C1 segment of cervical spinal cord (tissue), 14 donors: ENCODE results near the gene DPP10.

Source experiments
- DNase-seq, 14 donors: peaks; one replicate each; lab custom pipeline; 2025; lab: John Stamatoyannopoulos, UW

Gene DPP10

GRCh38 chr2:115129536-115129935 is 687.1 kb downstream of the DPP10 start:
- no peak for DNase-seq

- DNase-seq = no peak
Measured at GRCh38 chr2:115160531-115161080, 718.2 kb downstream of the DPP10 start.

GRCh38 chr2:115161081-115161770 is 718.8 kb downstream of the DPP10 start:
- DNase-seq = peak in 4 of 14 donors; percentile 12 to 36 (median 15)

GRCh38 chr2:115161771-115162493 is 719.5 kb downstream of the DPP10 start:
- DNase-seq = peak in 2 of 14 donors; percentile 4 to 18

- DNase-seq = no peak
Measured at GRCh38 chr2:115162494-115163293, 720.3 kb downstream of the DPP10 start.

GRCh38 chr2:115163572-115163971 is 721.1 kb downstream of the DPP10 start:
- DNase-seq = no peak

- no peak for DNase-seq
Measured at GRCh38 chr2:115165529-115166109, 723.2 kb downstream of the DPP10 start.

- DNase-seq = no peak
Measured at GRCh38 chr2:115168457-115168856, 726.0 kb downstream of the DPP10 start.

GRCh38 chr2:115169814-115170213 is 727.4 kb downstream of the DPP10 start:
- DNase-seq = no peak

- DNase-seq = no peak
Measured at GRCh38 chr2:115171751-115172150, 729.3 kb downstream of the DPP10 start.

- no peak for DNase-seq
Measured at GRCh38 chr2:115174651-115175050, 732.2 kb downstream of the DPP10 start.

GRCh38 chr2:115183144-115183543 is 740.7 kb downstream of the DPP10 start:
- DNase-seq = no peak

- no peak for DNase-seq
Measured at GRCh38 chr2:115190459-115190858, 748.0 kb downstream of the DPP10 start.

GRCh38 chr2:115194623-115195022 is 752.2 kb downstream of the DPP10 start:
- no peak for DNase-seq

- DNase-seq = no peak
Measured at GRCh38 chr2:115196587-115196986, 754.1 kb downstream of the DPP10 start.

- no peak for DNase-seq
Measured at GRCh38 chr2:115199966-115200365, 757.5 kb downstream of the DPP10 start.

GRCh38 chr2:115201386-115201785 is 758.9 kb downstream of the DPP10 start:
- no peak for DNase-seq

- no peak for DNase-seq
Measured at GRCh38 chr2:115208493-115209164, 766.2 kb downstream of the DPP10 start.

GRCh38 chr2:115214050-115214449 is 771.6 kb downstream of the DPP10 start:
- no peak for DNase-seq

- no peak for DNase-seq
Measured at GRCh38 chr2:115219296-115219695, 776.9 kb downstream of the DPP10 start.

GRCh38 chr2:115234186-115234585 is 791.7 kb downstream of the DPP10 start:
- DNase-seq = no peak
